Ectodermal cell (in vitro differentiated cells): ENCODE results near the gene RETREG1.

Experiments used
- H3K27ac ChIP-seq: 2 replicates; pipeline ENCODE4 v1.7.0; 2013; ENCODE audit warnings: mild to moderate bottlenecking, low read depth, low read length; ENCODE audit not compliant: insufficient read depth, poor library complexity, severe bottlenecking
- H3K27me3 ChIP-seq: 2 replicates; pipeline ENCODE4 v1.7.0; 2013; ENCODE audit warnings: mild to moderate bottlenecking, low read length; ENCODE audit not compliant: insufficient read depth, control insufficient read depth, poor library complexity, severe bottlenecking
- H3K36me3 ChIP-seq: one replicate; pipeline ENCODE4 v1.7.0; 2013; ENCODE audit warnings: low read length; ENCODE audit not compliant: control insufficient read depth, insufficient read depth
- H3K4me1 ChIP-seq: one replicate; pipeline ENCODE4 v1.7.0; 2013; ENCODE audit warnings: low read length; ENCODE audit not compliant: control insufficient read depth, insufficient read depth
- H3K4me3 ChIP-seq: 2 replicates; pipeline ENCODE4 v1.7.0; 2013; ENCODE audit warnings: low read depth, low read length, control low read depth; ENCODE audit not compliant: insufficient read depth
- H3K9me3 ChIP-seq: 2 replicates; pipeline ENCODE4 v1.7.0; 2013; ENCODE audit warnings: mild to moderate bottlenecking, low read length, moderate library complexity; ENCODE audit not compliant: control insufficient read depth
- WGBS, 2 experiments: methylation state at CpG; one replicate each; pipeline ENCODE4 v1.1.7; 2013; ENCODE audit warnings: missing lambda C conversion rate in 2 of 2; 5-methylcytosine and 5-hydroxymethylcytosine counted together

The RETREG1 gene

DNA sequence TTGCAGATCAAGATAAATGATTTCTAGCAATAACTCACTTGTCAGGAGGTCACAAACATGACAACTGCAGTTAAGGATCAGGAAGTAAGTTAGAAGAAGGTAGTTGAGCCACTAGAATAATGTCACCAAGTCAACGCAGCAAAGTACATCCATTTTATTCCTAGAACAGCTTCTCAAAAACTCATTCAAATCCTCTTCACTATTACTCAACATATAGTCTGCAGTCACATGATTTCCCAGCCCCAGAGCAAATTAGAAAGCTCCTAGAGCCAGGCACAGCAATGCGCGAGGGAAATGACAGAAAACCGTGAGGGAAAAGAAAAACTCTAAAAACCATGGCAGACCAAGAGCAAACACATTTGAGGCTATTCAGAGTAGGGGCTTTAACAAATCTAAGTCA is 101.3 kb downstream of the RETREG1 start:
- Histone ChIP-seq H3K9me3 (no peaks in the 10 kb centered on the region), H3K4me3 (no peak overlapping the region), H3K27ac (no peak overlapping the region), H3K36me3 (no peaks in the 10 kb centered on the region), H3K4me1 (no peaks in the 10 kb centered on the region), H3K27me3 (no peaks in the 10 kb centered on the region)
- 88 to 95% methylated on average over 4 of the region's 4 CpGs for WGBS, 2 experiments

DNA sequence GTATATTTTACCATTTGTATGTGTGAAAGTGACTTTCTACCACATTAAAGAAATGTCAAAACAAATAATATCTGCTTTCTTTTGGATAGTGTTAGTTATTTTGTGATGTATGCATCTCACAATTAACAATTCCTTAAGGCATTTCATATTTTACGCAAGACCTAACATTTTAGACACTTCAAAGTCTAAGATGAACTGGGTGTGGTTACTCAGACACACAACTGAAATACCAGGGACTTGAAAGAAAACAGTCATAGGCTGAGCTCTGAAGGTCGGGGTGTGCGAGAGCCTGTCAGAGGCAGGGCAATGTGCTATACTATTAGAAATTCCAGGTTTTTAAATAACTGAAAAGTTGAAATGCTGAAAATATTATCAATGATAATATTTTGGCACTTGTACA is 106.7 kb downstream of the RETREG1 start:
- H3K27ac ChIP-seq = no peak overlapping the region
- H3K4me1 ChIP-seq = no peaks in the 10 kb centered on the region
- no peaks in the 10 kb centered on the region for H3K36me3 ChIP-seq
- no peak overlapping the region for H3K4me3 ChIP-seq
- 94 to 97% methylated on average over 3 of the region's 3 CpGs for WGBS, 2 experiments
- no peaks in the 10 kb centered on the region for H3K27me3 ChIP-seq
- no peaks in the 10 kb centered on the region for H3K9me3 ChIP-seq

DNA sequence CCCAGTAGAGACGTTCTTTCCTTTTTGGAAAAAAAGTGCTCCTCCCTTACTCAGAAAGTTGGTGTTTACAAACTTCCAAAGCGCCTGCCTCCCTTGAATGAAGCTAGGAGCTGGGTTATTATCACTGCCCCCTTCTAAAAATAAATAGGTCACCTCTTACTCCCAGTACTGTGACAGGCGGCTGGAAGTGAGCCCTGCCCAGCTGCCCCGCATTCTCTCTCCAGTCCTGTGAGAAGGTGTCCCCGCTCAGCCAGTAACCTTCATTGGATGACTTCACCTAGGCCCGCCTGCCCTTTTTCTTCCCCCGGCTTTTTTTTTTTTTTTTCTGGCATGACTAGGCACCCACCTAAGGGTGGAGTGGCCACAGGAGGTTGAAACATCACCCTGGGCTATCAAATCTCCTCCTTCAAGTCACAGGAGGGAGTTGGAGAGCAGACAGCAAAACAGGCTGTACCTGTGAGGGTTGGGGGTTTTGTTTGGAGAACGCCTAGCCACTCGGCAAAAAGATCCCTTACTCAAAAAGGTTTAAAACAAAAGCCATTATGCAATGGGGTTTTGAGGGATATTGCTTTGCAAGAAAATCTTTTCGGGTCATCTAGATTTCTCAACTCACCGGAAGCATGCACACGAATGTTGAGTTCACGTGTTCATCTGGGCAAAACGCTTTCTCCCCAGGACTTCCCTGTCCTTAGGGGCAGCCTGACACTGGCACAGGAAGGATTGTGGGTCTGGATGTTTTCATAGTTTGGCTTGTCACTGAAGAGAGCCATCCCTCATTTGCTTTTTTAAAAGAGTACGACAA is 107.9 kb downstream of the RETREG1 start:
- 72 to 73% methylated on average over 15 of the region's 15 CpGs for WGBS, 2 experiments
- Histone ChIP-seq H3K4me1 (no peaks in the 10 kb centered on the region), H3K4me3 (no peak overlapping the region), H3K27me3 (no peaks in the 10 kb centered on the region), H3K9me3 (no peaks in the 10 kb centered on the region), H3K27ac (no peak overlapping the region), H3K36me3 (no peaks in the 10 kb centered on the region)

DNA sequence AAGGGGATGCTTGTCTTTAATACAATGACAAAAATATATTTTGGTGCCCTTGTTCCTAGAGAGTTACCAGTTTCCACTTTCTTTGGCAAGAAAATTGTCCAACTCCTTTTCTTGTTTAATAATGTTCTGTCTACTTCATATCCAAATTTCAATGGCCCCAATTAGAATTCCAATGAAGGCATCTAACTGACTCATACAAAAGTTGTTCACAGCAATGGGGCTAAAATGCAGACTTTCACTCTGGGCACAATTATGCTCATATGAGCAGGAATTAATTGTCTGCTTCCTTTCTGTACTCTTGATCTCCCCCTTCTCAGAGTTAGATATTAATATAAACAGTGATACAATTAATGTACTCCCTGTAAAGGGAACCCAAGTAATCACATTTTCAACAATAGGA is 109.1 kb downstream of the RETREG1 start:
- Histone ChIP-seq H3K9me3 (no peaks in the 10 kb centered on the region), H3K27ac (no peak overlapping the region), H3K4me3 (no peak overlapping the region)

DNA sequence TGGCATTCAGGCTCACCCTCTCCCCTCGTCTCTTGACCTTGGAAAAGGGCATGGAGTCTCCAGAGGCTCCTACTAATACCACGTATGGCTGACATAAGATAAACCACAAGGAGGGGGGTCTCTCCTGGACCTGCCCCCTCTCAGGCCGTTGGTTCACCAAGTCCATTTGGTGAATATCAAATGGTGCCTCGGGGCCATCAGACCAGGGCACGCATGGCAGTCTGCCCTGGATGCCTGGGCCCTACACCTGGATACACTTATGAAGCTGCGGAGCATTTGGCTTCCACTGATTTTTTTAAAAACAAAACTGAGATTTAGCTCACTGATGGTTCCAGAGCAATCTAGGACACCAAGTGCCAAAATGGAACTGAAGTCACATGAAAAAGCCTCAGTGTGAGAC is 110.9 kb downstream of the RETREG1 start:
- H3K4me1 ChIP-seq = no peaks in the 10 kb centered on the region
- H3K9me3 ChIP-seq = no peaks in the 10 kb centered on the region
- H3K27me3 ChIP-seq = no peaks in the 10 kb centered on the region
- 95% methylated on average over 6 of the region's 6 CpGs for WGBS, 2 experiments
- H3K27ac ChIP-seq = no peak overlapping the region
- H3K4me3 ChIP-seq = no peak overlapping the region
- no peaks in the 10 kb centered on the region for H3K36me3 ChIP-seq

More for the DNA sequence above, 109.1 kb downstream of the RETREG1 start:
- Histone ChIP-seq H3K4me1 (no peaks in the 10 kb centered on the region), H3K27me3 (no peaks in the 10 kb centered on the region), H3K36me3 (no peaks in the 10 kb centered on the region)

DNA sequence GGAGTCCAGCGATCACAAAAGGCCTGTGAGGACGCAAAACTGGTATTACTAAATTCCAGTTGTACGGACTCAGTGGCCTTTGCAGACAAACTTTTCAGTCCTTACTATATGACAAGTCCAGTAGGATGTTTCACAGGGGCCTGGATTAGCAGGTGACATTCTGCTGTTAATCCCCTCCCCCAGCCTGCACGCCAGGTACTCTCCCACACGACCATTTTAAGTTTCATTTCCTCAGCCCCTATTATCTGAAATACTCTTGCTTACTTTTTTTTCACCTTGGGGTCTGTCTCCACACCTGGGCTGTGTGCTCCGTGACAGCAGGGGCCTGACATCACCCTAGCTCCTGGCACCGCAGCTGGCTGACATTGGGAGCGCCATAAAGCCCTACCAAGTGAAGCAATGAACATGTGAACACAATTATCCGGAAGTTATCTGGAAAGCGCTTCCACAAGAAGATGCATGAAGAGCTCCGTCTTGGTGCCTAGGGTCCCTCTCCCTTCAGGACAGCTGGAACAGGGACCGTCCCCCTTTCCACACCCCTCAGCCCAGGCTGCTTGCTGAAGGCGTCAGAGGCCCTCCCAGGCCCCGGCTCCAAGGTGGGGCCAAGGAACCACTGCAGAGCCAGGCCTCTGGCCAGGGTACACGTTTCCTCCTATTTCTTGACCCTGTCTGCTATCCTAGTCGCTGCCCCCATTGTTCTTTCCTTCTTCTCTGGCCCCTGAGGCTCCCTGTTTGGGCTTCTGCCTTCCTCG is 111.5 kb downstream of the RETREG1 start:
- H3K36me3 ChIP-seq = no peaks in the 10 kb centered on the region
- 86 to 89% methylated on average over 17 of the region's 17 CpGs for WGBS, 2 experiments
- no peaks in the 10 kb centered on the region for H3K9me3 ChIP-seq
- no peak overlapping the region for H3K4me3 ChIP-seq
- no peak overlapping the region for H3K27ac ChIP-seq
- no peaks in the 10 kb centered on the region for H3K27me3 ChIP-seq
- H3K4me1 ChIP-seq = no peaks in the 10 kb centered on the region

DNA sequence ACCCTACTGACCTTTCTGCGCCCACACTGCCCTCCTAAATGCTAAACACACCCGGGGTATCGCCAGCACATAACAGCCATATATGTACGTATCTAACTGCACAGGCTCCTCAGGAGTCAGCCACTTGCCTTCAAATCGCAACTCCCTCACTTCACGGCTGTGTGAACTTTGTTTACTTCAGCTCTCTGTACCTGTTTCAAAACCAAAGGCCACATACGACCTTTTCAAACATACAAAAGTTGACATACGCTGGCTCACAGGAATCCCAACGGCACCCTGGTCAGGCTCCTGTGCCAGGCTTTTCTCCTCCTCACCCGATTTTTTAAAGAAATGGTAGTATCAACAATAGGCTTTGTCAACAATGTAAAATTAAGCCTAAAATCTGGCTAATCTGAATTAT is 112.2 kb downstream of the RETREG1 start:
- no peak overlapping the region for H3K27ac ChIP-seq
- H3K36me3 ChIP-seq = no peaks in the 10 kb centered on the region
- no peaks in the 10 kb centered on the region for H3K9me3 ChIP-seq
- 94 to 95% methylated on average over 10 of the region's 10 CpGs for WGBS, 2 experiments
- no peak overlapping the region for H3K4me3 ChIP-seq
- no peaks in the 10 kb centered on the region for H3K27me3 ChIP-seq
- H3K4me1 ChIP-seq = no peaks in the 10 kb centered on the region

DNA sequence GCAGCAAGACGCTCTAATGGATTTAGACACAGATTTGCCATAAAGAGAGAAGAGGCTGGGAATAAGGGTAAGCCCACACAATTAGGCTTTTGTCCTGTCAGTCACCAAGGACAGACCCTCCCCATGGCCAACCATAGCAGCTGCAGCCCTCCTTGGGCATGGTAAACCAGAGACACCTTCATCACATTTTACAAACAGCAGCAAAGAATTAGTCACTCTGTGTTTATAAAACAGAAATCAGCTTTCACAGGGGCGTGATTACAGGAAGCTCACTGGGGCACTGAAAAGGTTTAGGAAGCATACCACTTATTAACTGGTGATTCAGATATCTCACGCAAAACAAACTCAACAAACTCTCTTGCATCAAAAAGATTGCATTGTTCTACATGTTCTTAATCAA is 113.9 kb downstream of the RETREG1 start:
- H3K4me3 ChIP-seq = no peak overlapping the region
- H3K9me3 ChIP-seq = no peaks in the 10 kb centered on the region
- no peaks in the 10 kb centered on the region for H3K36me3 ChIP-seq
- no peaks in the 10 kb centered on the region for H3K27me3 ChIP-seq
- H3K27ac ChIP-seq = no peak overlapping the region
- 78 to 91% methylated on average over 3 of the region's 3 CpGs for WGBS, 2 experiments
- H3K4me1 ChIP-seq = no peaks in the 10 kb centered on the region

DNA sequence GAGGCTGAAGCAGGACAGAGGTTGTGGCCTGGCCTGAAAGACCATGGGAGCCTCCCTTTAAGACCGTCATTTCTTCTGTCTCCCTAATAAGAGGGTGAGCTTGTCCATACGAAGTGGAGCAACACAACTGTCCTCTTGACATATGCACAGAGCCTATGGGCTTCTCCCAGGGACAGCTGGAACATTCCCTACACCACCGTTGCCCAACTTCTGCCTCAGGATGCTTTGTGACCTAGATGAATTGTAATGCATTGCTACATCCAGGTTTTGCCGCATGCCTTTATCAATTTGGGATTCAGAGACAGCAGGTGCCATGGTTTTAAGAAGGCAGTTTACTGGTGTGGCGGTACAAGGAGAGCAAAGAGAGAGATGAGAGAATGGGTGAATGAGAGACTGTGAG is 116.8 kb downstream of the RETREG1 start:
- no peaks in the 10 kb centered on the region for H3K4me1 ChIP-seq
- no peak overlapping the region for H3K4me3 ChIP-seq
- 89 to 94% methylated on average over 5 of the region's 5 CpGs for WGBS, 2 experiments
- no peaks in the 10 kb centered on the region for H3K9me3 ChIP-seq
- no peaks in the 10 kb centered on the region for H3K36me3 ChIP-seq
- no peak overlapping the region for H3K27ac ChIP-seq
- no peaks in the 10 kb centered on the region for H3K27me3 ChIP-seq

DNA sequence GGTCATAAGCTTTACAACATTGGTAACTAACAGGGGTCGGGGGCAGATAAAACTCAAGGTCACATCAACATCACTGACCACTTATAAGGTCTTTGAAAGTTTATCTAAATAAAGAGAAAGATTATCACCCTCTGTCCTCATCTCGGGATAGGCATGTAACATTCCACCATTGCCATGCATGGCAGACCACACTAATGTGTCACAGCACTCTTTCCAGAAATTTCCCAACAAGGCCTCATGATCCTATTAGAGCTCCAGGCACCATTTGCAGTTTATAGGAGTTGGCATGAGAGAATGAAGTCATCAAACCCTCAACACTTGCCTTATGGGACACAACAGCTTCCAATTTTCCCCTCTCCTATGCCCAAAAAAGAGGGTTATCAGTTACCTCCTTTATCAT is 119.3 kb downstream of the RETREG1 start:
- no peaks in the 10 kb centered on the region for H3K36me3 ChIP-seq
- no peaks in the 10 kb centered on the region for H3K27me3 ChIP-seq
- no peaks in the 10 kb centered on the region for H3K9me3 ChIP-seq
- H3K4me3 ChIP-seq = no peak overlapping the region
- WGBS, 2 experiments = 80 to 94% methylated on average over 1 to 2 of the region's 2 CpGs
- no peaks in the 10 kb centered on the region for H3K4me1 ChIP-seq
- no peak overlapping the region for H3K27ac ChIP-seq
